Measurements from ENCODE around the gene SVIL.
"Not testable (repeated sequence)": the region's sequence is repeated elsewhere in the genome, so short reads cannot be mapped to it uniquely, and the experiment has no call there.

The SVIL gene

GRCh38 chr10:29630205-29631048 lies 4.3 kb downstream of the SVIL start:
- Histone ChIP-seq H3K27me3 (replicated peaks; ENCODE audit: control insufficient read depth, insufficient read depth, low read length) (no peaks in the 10 kb centered on the region), H3K4me1 (ENCODE audit: control insufficient read depth, insufficient read depth, low read length) (peaks cover 53% of the 10 kb centered on the region), H3K36me3 (ENCODE audit: control insufficient read depth, insufficient read depth, low read length, severe bottlenecking) (no peaks in the 10 kb centered on the region), H3K9me3 (ENCODE audit: control insufficient read depth, low read length) (no peaks in the 10 kb centered on the region), H3K4me3 (ENCODE audit: low read length) (no peak overlapping the region), H3K9ac (ENCODE audit: low read length) (no peak overlapping the region)
- no peak for DNase-seq (ENCODE audit: low read depth)

- H3K27me3 ChIP-seq (replicated peaks; ENCODE audit: control insufficient read depth, insufficient read depth, low read length) = no peaks in the 10 kb centered on the region
- DNase-seq (ENCODE audit: low read depth) = no peak
- H3K4me3 ChIP-seq (ENCODE audit: low read length) = no peak overlapping the region
- H3K9ac ChIP-seq (ENCODE audit: low read length) = no peak overlapping the region
- H3K36me3 ChIP-seq (ENCODE audit: control insufficient read depth, insufficient read depth, low read length, severe bottlenecking) = no peaks in the 10 kb centered on the region
- H3K9me3 ChIP-seq (ENCODE audit: control insufficient read depth, low read length) = no peaks in the 10 kb centered on the region
- H3K4me1 ChIP-seq (ENCODE audit: control insufficient read depth, insufficient read depth, low read length) = peaks cover 39% of the 10 kb centered on the region
Measured at GRCh38 chr10:29628912-29629526, 5.8 kb downstream of the SVIL start.

- H3K9ac ChIP-seq (ENCODE audit: low read length) = peak overlapping the region; percentile 39
- H3K36me3 ChIP-seq (ENCODE audit: control insufficient read depth, insufficient read depth, low read length, severe bottlenecking) = no peaks in the 10 kb centered on the region
- no peak for DNase-seq (ENCODE audit: low read depth)
- H3K9me3 ChIP-seq (ENCODE audit: control insufficient read depth, low read length) = no peaks in the 10 kb centered on the region
- H3K27me3 ChIP-seq (replicated peaks; ENCODE audit: control insufficient read depth, insufficient read depth, low read length) = no peaks in the 10 kb centered on the region
- H3K4me1 ChIP-seq (ENCODE audit: control insufficient read depth, insufficient read depth, low read length) = peaks cover 35% of the 10 kb centered on the region
- H3K4me3 ChIP-seq (ENCODE audit: low read length) = no peak overlapping the region
Measured at GRCh38 chr10:29628311-29628710, 6.5 kb downstream of the SVIL start.

GRCh38 chr10:29627201-29628132 lies 7.3 kb downstream of the SVIL start:
- no peaks in the 10 kb centered on the region for H3K9me3 ChIP-seq (ENCODE audit: control insufficient read depth, low read length)
- peaks cover 32% of the 10 kb centered on the region for H3K4me1 ChIP-seq (ENCODE audit: control insufficient read depth, insufficient read depth, low read length)
- H3K4me3 ChIP-seq (ENCODE audit: low read length) = no peak overlapping the region
- peak overlapping the region; percentile 41 for H3K9ac ChIP-seq (ENCODE audit: low read length)
- H3K36me3 ChIP-seq (ENCODE audit: control insufficient read depth, insufficient read depth, low read length, severe bottlenecking) = no peaks in the 10 kb centered on the region
- H3K27me3 ChIP-seq (replicated peaks; ENCODE audit: control insufficient read depth, insufficient read depth, low read length) = no peaks in the 10 kb centered on the region
- peak; percentile 76 for DNase-seq (ENCODE audit: low read depth)

DNA sequence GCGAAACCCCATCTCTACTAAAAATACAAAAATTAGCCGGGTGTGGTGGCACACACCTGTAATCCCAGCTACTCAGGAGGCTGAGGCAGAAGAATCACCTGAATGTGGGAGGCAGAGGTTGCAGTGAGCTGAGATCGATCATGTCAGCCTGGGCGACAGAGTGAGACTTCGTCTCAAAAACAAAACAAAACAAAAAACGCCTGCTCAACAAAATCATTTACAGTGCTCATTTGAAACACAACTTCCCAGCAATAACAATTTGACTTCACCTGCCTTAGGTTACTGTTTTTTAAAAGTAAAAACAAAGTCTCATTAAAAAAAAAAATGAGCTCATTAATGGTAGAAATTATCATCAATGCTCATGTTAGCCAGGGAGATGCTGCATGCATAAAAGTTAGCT lies 10.4 kb downstream of the SVIL start:
- H3K4me3 ChIP-seq (ENCODE audit: low read length); H3K9ac ChIP-seq (ENCODE audit: low read length); DNase-seq (ENCODE audit: low read depth); H3K9me3 ChIP-seq (ENCODE audit: control insufficient read depth, low read length); H3K27me3 ChIP-seq (replicated peaks; ENCODE audit: control insufficient read depth, insufficient read depth, low read length); H3K36me3 ChIP-seq (ENCODE audit: control insufficient read depth, insufficient read depth, low read length, severe bottlenecking): not testable (repeated sequence)
- peaks cover 44% of the 10 kb centered on the region for H3K4me1 ChIP-seq (ENCODE audit: control insufficient read depth, insufficient read depth, low read length)

DNA sequence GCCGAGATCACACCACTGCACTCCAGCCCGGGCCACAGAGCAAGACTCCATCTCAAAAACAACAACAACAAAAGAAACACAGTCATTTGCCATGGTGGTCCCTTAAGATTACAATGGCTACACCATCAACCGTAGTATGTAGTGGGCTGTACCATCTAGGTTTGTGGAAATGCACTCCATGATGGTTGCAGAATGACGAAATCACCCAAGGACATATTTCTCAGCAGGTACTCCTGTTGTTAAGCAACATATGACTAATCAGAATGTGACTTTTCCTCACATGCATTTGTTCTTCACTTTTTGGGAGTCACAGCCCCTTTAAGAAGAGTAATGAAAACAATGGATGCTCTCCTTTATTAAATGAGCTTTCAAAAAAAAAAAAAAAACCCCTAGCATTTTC lies 11.0 kb downstream of the SVIL start:
- H3K9ac ChIP-seq (ENCODE audit: low read length) = no peak overlapping the region
- peak; percentile 40 for DNase-seq (ENCODE audit: low read depth)

DNA sequence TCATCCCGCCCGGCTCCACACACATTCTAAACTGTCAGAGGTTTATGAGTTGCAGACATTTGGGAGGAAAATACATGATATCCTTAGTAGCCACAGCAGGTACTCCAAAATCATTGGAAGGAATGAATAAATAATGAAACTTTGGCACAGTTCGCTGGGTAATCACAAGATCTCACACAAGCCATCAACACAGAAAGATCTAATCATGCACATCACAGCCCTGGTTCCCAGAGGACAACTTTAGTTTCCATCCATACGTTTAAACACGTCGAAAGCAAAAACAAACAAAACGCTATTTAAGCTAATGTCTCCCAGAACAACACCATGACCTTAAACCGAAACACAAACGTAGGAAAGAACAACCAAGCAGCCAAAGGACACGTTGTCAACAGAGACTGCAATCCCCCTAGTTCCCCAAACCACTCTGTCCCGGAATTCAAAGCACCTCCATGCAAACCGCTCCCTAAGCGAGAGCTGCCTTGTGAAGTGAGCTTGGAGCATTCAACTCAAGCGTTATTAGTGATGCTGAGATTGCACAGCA lies 12.3 kb downstream of the SVIL start:
- Histone ChIP-seq H3K9me3 (ENCODE audit: control insufficient read depth, low read length) (no peaks in the 10 kb centered on the region), H3K4me3 (ENCODE audit: low read length) (no peak overlapping the region), H3K27me3 (replicated peaks; ENCODE audit: control insufficient read depth, insufficient read depth, low read length) (no peaks in the 10 kb centered on the region), H3K9ac (ENCODE audit: low read length) (no peak overlapping the region), H3K4me1 (ENCODE audit: control insufficient read depth, insufficient read depth, low read length) (peaks cover 47% of the 10 kb centered on the region), H3K36me3 (ENCODE audit: control insufficient read depth, insufficient read depth, low read length, severe bottlenecking) (no peaks in the 10 kb centered on the region)
- no peak for DNase-seq (ENCODE audit: low read depth)

More for the DNA sequence above, 11.0 kb downstream of the SVIL start:
- Histone ChIP-seq H3K4me1 (ENCODE audit: control insufficient read depth, insufficient read depth, low read length) (peaks cover 48% of the 10 kb centered on the region), H3K9me3 (ENCODE audit: control insufficient read depth, low read length) (no peaks in the 10 kb centered on the region), H3K4me3 (ENCODE audit: low read length) (no peak overlapping the region), H3K36me3 (ENCODE audit: control insufficient read depth, insufficient read depth, low read length, severe bottlenecking) (no peaks in the 10 kb centered on the region), H3K27me3 (replicated peaks; ENCODE audit: control insufficient read depth, insufficient read depth, low read length) (no peaks in the 10 kb centered on the region)

DNA sequence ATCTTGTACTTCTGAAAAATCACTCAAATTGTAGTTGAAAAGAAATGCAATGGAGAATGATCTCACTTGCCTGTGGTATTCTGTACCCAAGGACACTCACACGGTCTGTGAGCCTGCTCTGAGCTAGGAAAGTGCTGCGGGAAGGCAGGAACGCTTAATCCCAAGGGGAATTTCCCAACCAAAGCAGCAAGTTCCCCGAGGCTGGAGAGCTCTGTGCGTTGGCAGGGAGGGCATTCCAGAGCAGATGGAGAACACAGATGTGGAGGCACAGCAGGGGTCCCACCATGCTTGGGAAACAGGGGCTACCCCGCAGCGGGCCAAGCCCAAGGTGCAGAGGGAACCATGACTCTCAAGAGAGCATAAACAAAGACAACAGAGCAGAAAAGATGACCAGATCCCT lies 13.6 kb downstream of the SVIL start:
- no peaks in the 10 kb centered on the region for H3K9me3 ChIP-seq (ENCODE audit: control insufficient read depth, low read length)
- H3K36me3 ChIP-seq (ENCODE audit: control insufficient read depth, insufficient read depth, low read length, severe bottlenecking) = no peaks in the 10 kb centered on the region
- H3K27me3 ChIP-seq (replicated peaks; ENCODE audit: control insufficient read depth, insufficient read depth, low read length) = no peaks in the 10 kb centered on the region
- no peak overlapping the region for H3K4me3 ChIP-seq (ENCODE audit: low read length)
- DNase-seq (ENCODE audit: low read depth) = peak; percentile 97
- peaks cover 42% of the 10 kb centered on the region for H3K4me1 ChIP-seq (ENCODE audit: control insufficient read depth, insufficient read depth, low read length)
- peak overlapping the region; percentile 16 for H3K9ac ChIP-seq (ENCODE audit: low read length)

- peaks cover 42% of the 10 kb centered on the region for H3K4me1 ChIP-seq (ENCODE audit: control insufficient read depth, insufficient read depth, low read length)
- no peak overlapping the region for H3K9ac ChIP-seq (ENCODE audit: low read length)
Measured at GRCh38 chr10:29620112-29620690, 14.6 kb downstream of the SVIL start.

GRCh38 chr10:29619241-29619669 lies 15.5 kb downstream of the SVIL start:
- H3K4me1 ChIP-seq (ENCODE audit: control insufficient read depth, insufficient read depth, low read length) = peaks cover 42% of the 10 kb centered on the region
- H3K4me3 ChIP-seq (ENCODE audit: low read length) = no peak overlapping the region
- peak; percentile 90 for DNase-seq (ENCODE audit: low read depth)
- H3K9ac ChIP-seq (ENCODE audit: low read length) = peak overlapping the region; percentile 57
- H3K27me3 ChIP-seq (replicated peaks; ENCODE audit: control insufficient read depth, insufficient read depth, low read length) = no peaks in the 10 kb centered on the region
- H3K9me3 ChIP-seq (ENCODE audit: control insufficient read depth, low read length) = no peaks in the 10 kb centered on the region
- H3K36me3 ChIP-seq (ENCODE audit: control insufficient read depth, insufficient read depth, low read length, severe bottlenecking) = no peaks in the 10 kb centered on the region

More at GRCh38 chr10:29620112-29620690, 14.6 kb downstream of the SVIL start:
- H3K27me3 ChIP-seq (replicated peaks; ENCODE audit: control insufficient read depth, insufficient read depth, low read length) = no peaks in the 10 kb centered on the region
- no peaks in the 10 kb centered on the region for H3K9me3 ChIP-seq (ENCODE audit: control insufficient read depth, low read length)
- DNase-seq (ENCODE audit: low read depth) = no peak
- no peak overlapping the region for H3K4me3 ChIP-seq (ENCODE audit: low read length)
- no peaks in the 10 kb centered on the region for H3K36me3 ChIP-seq (ENCODE audit: control insufficient read depth, insufficient read depth, low read length, severe bottlenecking)
